GM23248 (cell line): ENCODE data around the gene VWA8.

Experiments
- EZH2 ChIP-seq: fragments of 200-600 bp; sonication (generic); IDR thresholded peaks from 2 replicates; pipeline ENCODE4 v1.6.1; 2018; ENCODE audit warnings: antibody characterized with exemption, mild to moderate bottlenecking; ENCODE audit not compliant: insufficient read depth, poor library complexity, severe bottlenecking
- EZH2phosphoT487 ChIP-seq: fragments of 200-600 bp; sonication (generic); IDR thresholded peaks from 2 replicates; pipeline ENCODE4 v1.6.1; 2018; ENCODE audit warnings: antibody characterized with exemption, moderate library complexity, mild to moderate bottlenecking, low read depth; ENCODE audit not compliant: insufficient read depth

DNA sequence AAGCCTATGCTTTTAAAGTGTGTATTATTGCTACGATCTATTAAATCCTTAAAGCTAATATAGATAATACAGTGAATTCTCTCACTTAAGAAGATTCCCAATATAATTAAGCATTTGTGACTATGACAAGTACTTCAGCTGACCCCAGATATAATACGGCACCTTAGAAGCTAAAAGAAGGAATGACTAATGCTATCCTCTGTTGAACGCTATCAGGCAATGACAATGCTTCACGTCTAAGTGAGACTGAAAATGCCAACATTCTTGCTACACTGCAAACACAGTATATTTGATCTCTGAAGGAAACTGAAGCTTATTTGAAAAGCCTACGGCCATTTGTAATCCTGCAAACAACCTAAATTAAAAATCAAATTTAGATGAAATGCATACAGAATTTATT, 19.7 kb downstream of the VWA8 start:
- TF ChIP-seq EZH2 (no peak), EZH2phosphoT487 (no peak)
